ENCODE results near the gene SLCO4C1.

DNA sequence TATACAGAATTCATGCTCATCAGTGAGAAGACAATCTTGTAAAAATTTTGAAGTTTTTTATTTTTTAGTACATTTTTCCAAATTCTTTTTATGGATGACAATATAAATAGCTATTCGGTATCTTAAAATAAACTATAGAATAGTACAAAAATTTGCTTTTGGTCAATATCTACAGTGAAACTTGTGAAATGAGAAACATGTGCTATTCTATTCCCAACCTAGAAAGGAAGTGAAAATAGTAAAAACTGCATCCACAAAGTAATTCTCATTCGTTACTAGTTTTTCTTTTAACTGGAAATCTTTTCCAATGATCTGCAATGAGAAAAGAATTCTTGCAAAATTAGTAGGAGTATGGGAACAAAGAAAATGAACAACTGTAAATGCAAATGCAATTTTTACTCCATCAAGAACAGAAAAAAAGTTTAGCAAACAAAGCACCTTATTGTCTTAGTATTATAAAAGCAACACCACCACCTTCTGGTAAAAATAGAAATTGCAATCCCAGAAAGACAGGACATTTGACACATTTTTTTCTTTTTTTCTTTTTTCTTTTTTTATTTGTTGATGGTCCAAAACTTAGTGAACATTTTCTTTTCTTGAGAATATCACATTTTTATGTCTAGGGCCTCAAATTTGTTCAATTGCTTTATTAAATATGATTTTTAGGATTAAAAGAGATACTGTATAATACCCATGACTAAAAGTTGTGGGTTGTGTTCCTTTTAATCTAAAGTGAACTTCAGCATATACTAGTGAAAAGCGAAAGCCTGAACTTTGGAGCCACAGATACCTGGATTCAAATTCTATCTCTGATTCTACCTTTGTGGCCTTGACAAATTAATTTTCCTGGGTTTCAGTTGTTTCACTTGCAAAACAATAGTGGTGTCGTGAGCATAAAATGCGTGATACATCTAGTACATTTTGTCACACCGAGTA, 72.3 kb downstream of the SLCO4C1 start:
- TF ChIP-seq, protein P1, sequence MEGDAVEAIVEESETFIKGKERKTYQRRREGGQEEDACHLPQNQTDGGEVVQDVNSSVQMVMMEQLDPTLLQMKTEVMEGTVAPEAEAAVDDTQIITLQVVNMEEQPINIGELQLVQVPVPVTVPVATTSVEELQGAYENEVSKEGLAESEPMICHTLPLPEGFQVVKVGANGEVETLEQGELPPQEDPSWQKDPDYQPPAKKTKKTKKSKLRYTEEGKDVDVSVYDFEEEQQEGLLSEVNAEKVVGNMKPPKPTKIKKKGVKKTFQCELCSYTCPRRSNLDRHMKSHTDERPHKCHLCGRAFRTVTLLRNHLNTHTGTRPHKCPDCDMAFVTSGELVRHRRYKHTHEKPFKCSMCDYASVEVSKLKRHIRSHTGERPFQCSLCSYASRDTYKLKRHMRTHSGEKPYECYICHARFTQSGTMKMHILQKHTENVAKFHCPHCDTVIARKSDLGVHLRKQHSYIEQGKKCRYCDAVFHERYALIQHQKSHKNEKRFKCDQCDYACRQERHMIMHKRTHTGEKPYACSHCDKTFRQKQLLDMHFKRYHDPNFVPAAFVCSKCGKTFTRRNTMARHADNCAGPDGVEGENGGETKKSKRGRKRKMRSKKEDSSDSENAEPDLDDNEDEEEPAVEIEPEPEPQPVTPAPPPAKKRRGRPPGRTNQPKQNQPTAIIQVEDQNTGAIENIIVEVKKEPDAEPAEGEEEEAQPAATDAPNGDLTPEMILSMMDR (IDR thresholded peaks at IDR 0.05), result peak; percentile 5 to 58 (median 49)
- no peak for TF ChIP-seq POLR2A (IDR thresholded peaks at IDR 0.05)
- TF ChIP-seq POLR2AphosphoS5 (IDR thresholded peaks at IDR 0.05), result no peak
